IPS DF 4.7 (cell line): ENCODE data around the gene TRIO.

Source experiments
- DNase-seq: peaks from one replicate; pipeline ENCODE4 v3.0.0-alpha.2; 2013; ENCODE audit warnings: low spot score; ENCODE audit errors: extremely low read depth

Gene TRIO

GRCh38 chr5:14351845-14352712 is 208.9 kb downstream of the TRIO start:
- no peak for DNase-seq

- no peak for DNase-seq
These were observed 210.8 kb downstream of the TRIO start for GRCh38 chr5:14353726-14354474.

DNA sequence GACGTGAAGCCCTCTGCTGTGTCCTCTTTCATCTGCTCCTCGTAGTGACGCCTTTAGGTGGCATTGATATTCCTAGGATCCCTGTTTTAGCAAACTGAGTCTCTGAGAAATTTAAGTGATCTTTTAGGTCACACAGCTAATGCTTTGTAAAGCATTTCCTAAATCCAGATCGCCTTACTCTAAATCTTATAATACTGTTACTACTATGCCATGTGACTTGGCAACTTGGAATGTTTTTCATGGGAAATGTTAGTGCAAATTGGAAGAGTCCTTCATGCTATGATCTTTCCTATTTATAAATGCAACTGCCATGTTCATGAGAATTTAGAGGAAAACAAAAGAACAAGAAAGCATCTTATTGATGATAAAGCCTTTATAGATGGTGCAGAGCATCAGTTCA is 212.2 kb downstream of the TRIO start:
- DNase-seq: no peak

DNA sequence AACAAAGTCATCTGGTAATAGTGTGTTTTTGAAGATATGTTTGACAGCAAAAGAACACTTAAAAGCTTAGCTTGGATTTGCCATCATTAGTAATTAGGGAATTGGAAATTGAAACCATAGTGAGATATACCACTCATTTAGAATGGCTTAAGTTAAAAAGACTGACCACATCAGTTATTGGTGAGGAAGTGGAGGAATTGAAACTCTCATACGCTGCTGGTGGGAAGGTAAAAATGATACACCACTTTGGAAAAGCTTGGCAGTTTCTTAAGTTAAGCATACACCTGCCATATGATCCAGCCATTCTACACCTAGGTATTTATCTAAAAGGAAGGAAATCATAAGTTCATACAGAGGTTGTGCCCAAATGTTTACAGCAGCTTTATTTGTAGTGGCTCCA is 213.2 kb downstream of the TRIO start:
- DNase-seq: no peak

- DNase-seq: no peak
These were observed 214.3 kb downstream of the TRIO start for GRCh38 chr5:14357441-14357840.

GRCh38 chr5:14357851-14358250 is 214.7 kb downstream of the TRIO start:
- DNase-seq: no peak

GRCh38 chr5:14358536-14358935 is 215.4 kb downstream of the TRIO start:
- no peak for DNase-seq

DNA sequence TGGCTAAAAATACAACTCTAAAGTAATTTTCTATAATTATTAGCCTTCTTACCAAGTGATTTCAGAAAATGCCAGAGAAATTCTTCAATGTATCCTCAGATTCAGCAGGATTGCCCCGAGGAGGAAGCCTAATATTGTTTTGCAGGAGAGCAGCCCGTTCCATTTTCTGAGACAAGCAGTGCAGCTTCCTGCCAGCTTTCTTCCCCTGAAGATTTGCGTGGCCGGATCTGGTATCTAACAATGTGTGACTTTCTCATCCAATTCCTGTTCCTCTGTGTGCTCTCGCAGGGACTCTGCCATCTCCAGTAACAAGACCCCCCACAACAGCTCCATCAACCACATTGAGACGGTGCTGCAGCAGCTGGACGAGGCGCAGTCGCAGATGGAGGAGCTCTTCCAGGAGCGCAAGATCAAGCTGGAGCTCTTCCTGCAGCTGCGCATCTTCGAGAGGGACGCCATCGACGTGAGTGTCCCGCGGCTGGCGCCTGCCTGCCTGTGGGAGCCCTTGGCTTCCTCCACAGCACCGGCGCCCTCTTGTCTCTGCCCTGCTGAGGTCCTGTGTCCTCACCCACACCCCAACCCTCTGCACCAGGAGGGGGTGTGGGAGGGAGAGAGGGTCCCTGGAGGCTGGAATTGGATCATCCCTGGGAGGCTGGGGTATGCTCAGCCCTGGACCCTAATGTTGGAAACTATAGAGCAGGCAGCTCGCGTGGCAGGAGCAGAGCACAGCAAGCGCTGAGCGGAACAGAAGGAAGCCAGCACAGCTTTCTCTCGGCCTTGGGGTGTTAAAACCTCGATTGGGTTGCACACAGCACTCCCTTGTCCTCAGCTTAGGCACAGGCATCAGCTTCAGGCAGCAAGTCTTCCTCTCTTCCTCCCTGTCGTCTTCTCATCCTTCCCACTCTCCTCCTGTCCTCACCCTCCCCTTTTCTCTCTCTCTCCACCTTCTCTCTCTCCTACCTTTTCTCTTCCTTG is 216.2 kb downstream of the TRIO start:
- DNase-seq: no peak

GRCh38 chr5:14362491-14362890 is 219.3 kb downstream of the TRIO start:
- DNase-seq: no peak

- no peak for DNase-seq
These were observed 221.0 kb downstream of the TRIO start for GRCh38 chr5:14364096-14364495.

DNA sequence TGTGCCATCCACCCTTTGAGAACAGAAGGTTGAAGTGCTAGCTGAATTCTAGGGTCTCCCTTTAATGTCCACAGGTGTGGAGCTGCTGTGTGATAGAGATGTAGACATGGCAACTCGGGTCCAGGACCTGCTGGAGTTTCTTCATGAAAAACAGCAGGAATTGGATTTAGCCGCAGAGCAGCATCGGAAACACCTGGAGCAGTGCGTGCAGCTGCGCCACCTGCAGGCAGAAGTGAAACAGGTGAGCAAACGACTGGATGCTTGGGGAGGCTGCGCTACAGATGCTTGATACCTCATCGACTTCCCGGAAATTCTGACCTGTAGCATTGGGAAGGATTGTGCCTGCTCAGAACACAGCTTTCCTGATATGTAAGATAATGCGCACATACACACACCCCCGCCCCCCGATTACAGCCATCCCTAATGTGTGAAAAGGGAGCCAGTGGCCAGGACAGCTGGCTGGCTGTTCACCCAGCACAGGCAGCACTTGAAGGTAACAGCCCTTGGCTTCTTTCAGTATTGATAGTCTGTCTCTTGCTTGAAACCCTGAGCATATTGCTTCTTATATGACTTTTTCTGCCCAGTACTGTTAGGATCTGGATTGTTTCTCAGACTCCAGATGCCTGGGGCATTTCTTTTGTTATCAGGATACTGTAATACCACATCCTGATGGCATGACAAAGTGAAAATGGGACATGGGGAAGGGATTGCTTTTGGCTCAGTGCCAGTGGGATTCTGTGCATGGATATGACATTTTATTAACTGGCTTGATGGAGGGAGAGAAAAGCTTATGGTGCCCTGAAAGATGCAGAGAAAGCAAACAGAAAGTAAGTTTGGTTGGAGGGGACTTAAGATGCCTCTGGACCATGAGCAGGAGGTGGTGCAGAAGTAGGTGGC is 221.7 kb downstream of the TRIO start:
- no peak for DNase-seq

GRCh38 chr5:14365831-14366430 is 222.8 kb downstream of the TRIO start:
- no peak for DNase-seq

GRCh38 chr5:14366763-14367162 is 223.6 kb downstream of the TRIO start:
- no peak for DNase-seq

DNA sequence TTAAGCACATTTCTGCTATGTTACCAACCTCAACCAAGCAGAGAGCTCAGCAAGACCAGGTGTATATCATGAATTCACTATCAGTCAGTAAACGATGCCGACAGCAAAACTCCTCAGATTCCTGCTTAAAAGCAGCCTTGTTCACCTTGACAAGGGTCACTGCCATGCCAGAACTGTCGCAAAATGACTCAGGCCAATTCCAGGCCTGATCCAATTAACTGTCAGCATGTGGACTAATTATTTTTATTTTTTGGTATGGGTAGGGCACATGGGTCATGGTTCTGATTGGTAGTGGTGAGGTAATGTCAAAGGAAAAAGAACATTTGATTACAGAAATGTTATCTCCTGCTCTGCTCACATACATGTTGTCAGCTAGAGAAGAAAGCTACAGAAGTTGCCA is 224.2 kb downstream of the TRIO start:
- no peak for DNase-seq

GRCh38 chr5:14369780-14370179 is 226.6 kb downstream of the TRIO start:
- no peak for DNase-seq

- DNase-seq: no peak
These were observed 227.2 kb downstream of the TRIO start for GRCh38 chr5:14370386-14370785.

GRCh38 chr5:14373685-14374084 is 230.5 kb downstream of the TRIO start:
- DNase-seq: no peak

GRCh38 chr5:14374100-14374499 is 231.0 kb downstream of the TRIO start:
- no peak for DNase-seq

DNA sequence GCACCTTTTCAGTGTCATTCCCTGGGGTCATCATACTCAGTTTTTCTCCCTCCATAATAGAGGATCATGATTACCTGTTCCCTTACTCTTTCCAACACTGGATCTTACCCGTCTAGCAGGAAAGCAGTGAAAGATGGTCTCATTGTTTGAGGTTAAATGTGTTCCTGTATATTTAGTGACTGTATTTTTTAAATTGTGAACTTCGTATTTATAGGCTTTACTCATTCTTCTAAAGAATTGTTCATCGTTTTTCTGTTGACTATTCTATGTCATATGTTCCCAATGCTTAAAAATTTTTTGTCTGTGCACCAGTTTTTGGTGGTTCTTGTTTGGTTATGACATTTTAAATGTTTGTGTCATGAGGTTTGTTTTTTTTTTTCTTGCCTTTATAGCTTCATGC is 233.6 kb downstream of the TRIO start:
- DNase-seq: no peak
